BJ (cell line): ENCODE results near the gene ATP8B3. TPM values are rescaled to one million over a fixed set of nuclear protein-coding genes. Genes with fewer than 3 reads are reported as not detected.

ENCODE experiments used
- CTCF ChIA-PET: fragments of 350-600 bp; formaldehyde crosslinking; extraction: SDS; loops from one replicate; lab custom pipeline; 2021; ENCODE audit warnings: antibody characterized with exemption, inconsistent platforms; lab: Yijun Ruan, JAX
- POLR2A ChIA-PET: fragments of 300-600 bp; sonication (Branson Sonifier 250); formaldehyde crosslinking; extraction: SDS; loops from one replicate; lab custom pipeline; 2021; ENCODE audit warnings: antibody characterized with exemption; lab: Charles Lee
- DNase-seq: peaks from one replicate; pipeline ENCODE4 v3.0.0-alpha.2; 2011; ENCODE audit warnings: low read depth
- H3K27me3 ChIP-seq: 2 replicates; pipeline ENCODE4 v1.6.0; 2011; ENCODE audit warnings: low read length; ENCODE audit not compliant: control insufficient read depth, insufficient read depth
- H3K36me3 ChIP-seq: 2 replicates; pipeline ENCODE4 v1.5.1; 2011; ENCODE audit warnings: low read length; ENCODE audit not compliant: control insufficient read depth, insufficient read depth
- H3K4me3 ChIP-seq: 2 replicates; pipeline ENCODE4 v1.5.1; 2011; ENCODE audit warnings: low read depth, mild to moderate bottlenecking, control low read depth, low read length
- CTCF ChIP-seq: IDR thresholded peaks from 2 replicates; pipeline ENCODE4 v1.5.1; 2011; ENCODE audit warnings: low read depth, mild to moderate bottlenecking, control low read depth, inconsistent platforms, low read length, moderate library complexity; ENCODE audit not compliant: insufficient read depth
- polyA plus RNA-seq: library from polyadenylated mRNA; depleted of rRNA; stranded (reverse); fragments of >200 nt; gene quantifications from 2 replicates; pipeline ENCODE4 v1.2.3, GENCODE V29; 2011

ATP8B3 gene
- polyA plus RNA-seq, 1 experiment: 4.6 TPM

- TF ChIP-seq CTCF: peak; percentile 98
- no peak for DNase-seq
- ChIA-PET CTCF (interaction anchor here (0.7 to 5.8 kb wide), 25 partner anchors 13 to 258 kb away, joined by 3 to 87 read pairs (median 3); no protein-coding TSS in a partner anchor), POLR2A (no interaction called here)
- peaks cover 37% of the 10 kb centered on the region for H3K27me3 ChIP-seq
- H3K4me3 ChIP-seq: no peak overlapping the region
- no peaks in the 10 kb centered on the region for H3K36me3 ChIP-seq
These were observed 44.6 kb downstream of the ATP8B3 start for GRCh38 chr19:1767464-1767933.

DNA sequence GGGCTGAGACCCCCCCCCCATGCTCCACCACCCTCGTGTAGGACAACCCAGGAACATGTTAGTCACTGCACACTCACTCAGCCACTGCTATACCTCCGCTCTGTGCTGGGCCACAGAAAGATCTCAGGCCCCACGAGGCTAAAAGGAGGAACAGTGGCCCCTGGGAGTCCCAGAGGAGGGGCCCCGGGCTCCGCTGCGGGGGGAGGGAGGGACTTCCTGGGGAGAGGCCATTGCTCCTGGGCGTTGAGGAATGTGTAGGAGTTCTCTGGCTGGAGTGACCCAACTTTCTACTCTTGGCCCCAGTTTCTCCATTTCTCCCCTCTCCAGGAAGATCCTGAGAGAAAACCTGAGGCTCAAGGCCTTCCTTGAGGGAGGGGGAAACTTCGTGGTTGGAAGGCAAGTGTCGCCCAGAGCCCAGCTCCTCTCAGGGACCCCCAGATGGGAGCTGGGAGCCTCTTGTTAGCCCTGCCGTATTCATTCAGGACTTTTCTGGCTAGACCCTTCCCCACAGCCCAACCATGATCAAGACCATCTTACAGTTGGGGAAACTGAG lies 45.2 kb downstream of the ATP8B3 start:
- ChIA-PET POLR2A (no interaction called here), CTCF (interaction anchor here (0.6 to 5.8 kb wide), 22 partner anchors 15 to 257 kb away, joined by 3 to 87 read pairs (median 3); no protein-coding TSS in a partner anchor)
- H3K36me3 ChIP-seq: no peaks in the 10 kb centered on the region
- no peak overlapping the region for H3K4me3 ChIP-seq
- no peak for DNase-seq
- no peak for TF ChIP-seq CTCF
- H3K27me3 ChIP-seq: peaks cover 41% of the 10 kb centered on the region

DNA sequence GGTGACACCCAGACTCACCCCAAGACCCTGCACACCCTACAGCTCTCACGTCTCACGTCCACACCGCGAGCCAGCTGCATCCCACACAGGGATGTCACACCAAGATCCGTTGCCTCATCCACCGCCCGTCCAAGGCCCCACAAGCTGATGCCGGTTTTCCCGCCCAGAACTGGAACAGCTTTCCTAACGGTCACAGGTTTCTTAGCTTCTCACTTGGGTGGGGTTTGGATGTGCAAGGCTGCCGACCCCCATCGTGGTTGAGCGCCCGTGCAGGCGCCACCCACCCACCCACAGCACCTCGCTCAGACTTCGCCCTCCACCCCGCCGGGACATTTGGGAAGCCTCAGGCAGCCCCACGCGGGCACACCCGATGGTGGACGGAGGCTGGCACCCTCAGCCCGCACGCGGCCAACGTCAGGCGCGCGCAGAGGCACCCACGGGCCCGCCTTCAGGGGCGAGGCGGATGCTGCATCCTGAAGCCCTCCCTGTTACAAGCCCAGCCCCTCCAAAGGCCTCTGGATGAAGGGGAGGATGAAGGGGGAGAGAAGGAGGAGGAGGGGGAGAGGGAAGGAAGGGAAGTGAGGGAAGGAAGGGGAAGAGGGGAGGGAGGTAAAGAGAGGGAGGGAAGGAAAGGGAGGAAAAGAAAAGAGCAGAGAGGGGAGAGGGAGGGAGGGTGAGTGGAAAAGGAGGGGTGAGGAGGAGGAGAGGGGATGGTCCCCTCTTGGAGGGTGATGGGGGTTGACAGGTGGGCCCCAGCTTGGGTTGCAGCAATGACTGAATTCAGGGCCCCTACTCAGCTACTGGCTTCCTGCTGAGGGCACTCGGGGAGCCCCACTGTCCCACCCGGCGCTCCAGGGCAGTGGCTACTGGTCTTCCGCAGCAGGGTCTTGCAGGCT lies 45.9 kb downstream of the ATP8B3 start:
- DNase-seq: no peak
- CTCF ChIA-PET: interaction anchor here (0.6 to 5.8 kb wide), 23 partner anchors 15 to 257 kb away, joined by 3 to 87 read pairs (median 4); no protein-coding TSS in a partner anchor
- Histone ChIP-seq H3K27me3 (peaks cover 48% of the 10 kb centered on the region), H3K4me3 (no peak overlapping the region), H3K36me3 (no peaks in the 10 kb centered on the region)
- POLR2A ChIA-PET: no interaction called here
- no peak for TF ChIP-seq CTCF

DNA sequence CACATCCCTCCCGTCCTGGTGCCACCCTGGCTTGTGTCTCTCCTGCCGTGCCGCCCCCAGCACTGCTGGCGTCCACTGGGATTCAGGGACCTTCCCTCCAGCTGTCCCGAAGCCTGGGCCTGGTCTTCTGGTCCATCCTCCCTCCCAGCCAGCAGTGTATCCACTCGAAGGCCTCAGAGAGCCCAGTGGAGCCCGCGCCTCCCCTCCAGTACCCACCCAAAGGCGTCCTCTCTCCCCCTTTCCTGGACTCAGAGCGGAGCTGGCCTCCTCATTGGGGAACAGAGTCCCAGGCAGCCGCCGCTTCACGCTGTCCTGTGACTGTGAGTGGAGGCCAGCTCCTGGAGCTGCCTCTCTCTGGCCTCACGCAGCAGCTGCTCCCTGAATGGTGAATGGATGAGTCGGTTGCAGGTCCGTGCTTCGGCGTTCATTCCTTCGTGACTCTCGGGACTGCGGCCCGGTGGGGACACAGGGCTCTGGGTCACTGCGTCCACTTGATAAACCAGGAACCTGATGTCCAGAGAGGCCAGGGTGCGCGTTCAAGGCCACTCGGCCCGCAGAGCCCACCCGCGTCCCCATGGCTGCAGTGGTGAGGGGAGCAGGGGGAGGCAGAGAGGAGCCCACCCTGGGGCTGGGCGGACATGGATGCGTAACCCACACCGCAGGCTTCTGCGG lies 46.7 kb downstream of the ATP8B3 start:
- POLR2A ChIA-PET: no interaction called here
- Histone ChIP-seq H3K27me3 (peaks cover 53% of the 10 kb centered on the region), H3K4me3 (no peak overlapping the region), H3K36me3 (no peaks in the 10 kb centered on the region)
- DNase-seq: no peak
- CTCF ChIA-PET: interaction anchor here (0.6 to 5.8 kb wide), 9 partner anchors 12 to 219 kb away, joined by 3 to 87 read pairs (median 5); no protein-coding TSS in a partner anchor
- no peak for TF ChIP-seq CTCF
